B cell (primary cell): Measurements from ENCODE around the gene LIN9. TPM values are rescaled to one million over a fixed set of nuclear protein-coding genes. Genes with fewer than 3 reads are reported as not detected.
A peak's percentile ranks its signal among the peaks of the same experiment; 100 is the strongest.

Source experiments
- ATAC-seq: fragments of 200-7000 bp; cut with Tn5 transposase; one replicate; pipeline ENCODE4 v1.10.0; 2021; ENCODE audit warnings: low read depth, mild to moderate bottlenecking, moderate number of reproducible peaks, moderate library complexity
- CTCF ChIA-PET: fragments of 350-600 bp; sonication (Branson Sonifier 250); formaldehyde crosslinking; loops from one replicate; lab custom pipeline; 2021; ENCODE audit warnings: antibody characterized with exemption, inconsistent platforms; lab: Charles Lee
- POLR2A ChIA-PET: fragments of 350-600 bp; sonication (Branson Sonifier 250); formaldehyde crosslinking; loops from one replicate; lab custom pipeline; 2021; ENCODE audit warnings: antibody characterized with exemption; lab: Charles Lee
- DNase-seq: peaks from one replicate; pipeline ENCODE4 v3.0.0; 2013
- H2AFZ ChIP-seq: 2 replicates; pipeline ENCODE4 v1.6.1; 2012; ENCODE audit warnings: mild to moderate bottlenecking, low read depth, low read length; ENCODE audit not compliant: insufficient read depth, poor library complexity, severe bottlenecking
- H3K27ac ChIP-seq, 2 donors: 1 replicate in 1 of 2; 2 replicates in 1 of 2; pipeline ENCODE4 v1.5.1; 2012 to 2013; ENCODE audit warnings: low read length in 2 of 2, mild to moderate bottlenecking in 2 of 2, moderate library complexity in 1 of 2
- H3K27me3 ChIP-seq, 4 experiments: fragments of 200-600 bp in 1 of 4; sonication (generic) in 1 of 4; replicated peaks in 1 of 4; 1 replicate in 2 of 4; 2 replicates in 2 of 4; pipeline versions ENCODE4 v1.6.1 to v1.7.0; 2013 to 2016; ENCODE audit warnings: low read length in 3 of 4, mild to moderate bottlenecking in 2 of 4, mixed read lengths in 1 of 4, moderate library complexity in 1 of 4; ENCODE audit not compliant: insufficient read depth in 4 of 4, control insufficient read depth in 3 of 4; ENCODE audit errors: control extremely low read depth in 1 of 4
- H3K36me3 ChIP-seq, 2 experiments: replicated peaks in 1 of 2; 1 replicate in 1 of 2; 2 replicates in 1 of 2; pipeline versions ENCODE4 v1.6.1 to v1.7.1; 2013; ENCODE audit warnings: low read length in 1 of 2; ENCODE audit not compliant: insufficient read depth in 2 of 2, control insufficient read depth in 1 of 2; ENCODE audit errors: control extremely low read depth in 1 of 2, extremely low read depth in 1 of 2
- H3K4me1 ChIP-seq, 2 donors: fragments of 200-600 bp in 1 of 2; sonication (generic) in 1 of 2; 1 replicate in 1 of 2; 2 replicates in 1 of 2; pipeline versions ENCODE4 v1.5.1 to v1.6.1; 2013 to 2017; ENCODE audit warnings: low read length in 2 of 2; ENCODE audit not compliant: control insufficient read depth in 2 of 2, insufficient read depth in 2 of 2
- H3K4me2 ChIP-seq: replicated peaks from 2 replicates; pipeline ENCODE3; 2012; ENCODE audit warnings: mild to moderate bottlenecking, low read depth, low read length; ENCODE audit not compliant: poor library complexity, severe bottlenecking
- H3K4me3 ChIP-seq, 5 experiments: fragments of 200-600 bp in 1 of 5; sonication (generic) in 1 of 5; 1 replicate in 3 of 5; 2 replicates in 2 of 5; pipeline versions ENCODE4 v1.5.1 to v1.7.0; 2011 to 2016; ENCODE audit warnings: low read length in 4 of 5, mild to moderate bottlenecking in 4 of 5, low read depth in 2 of 5, control low read depth in 1 of 5, moderate library complexity in 1 of 5; ENCODE audit not compliant: insufficient read depth in 1 of 5; ENCODE audit errors: control extremely low read depth in 1 of 5, extremely low read depth in 1 of 5
- H3K79me2 ChIP-seq: fragments of 200-600 bp; sonication (generic); one replicate; pipeline ENCODE4 v1.6.0; 2016; ENCODE audit warnings: low read length; ENCODE audit not compliant: control insufficient read depth, insufficient read depth
- H3K9ac ChIP-seq: fragments of 200-600 bp; sonication (generic); 2 replicates; pipeline ENCODE4 v1.6.1; 2017; ENCODE audit warnings: mild to moderate bottlenecking, low read length, moderate library complexity
- H3K9me3 ChIP-seq, 3 donors: one replicate each; pipeline versions ENCODE4 v1.6.1 to v1.7.1; 2013; ENCODE audit warnings: low read length in 2 of 3; ENCODE audit not compliant: control insufficient read depth in 2 of 3, insufficient read depth in 1 of 3; ENCODE audit errors: control extremely low read depth in 1 of 3
- H4K20me1 ChIP-seq: 2 replicates; pipeline ENCODE4 v1.6.0; 2012; ENCODE audit warnings: mild to moderate bottlenecking, low read length; ENCODE audit not compliant: insufficient read depth, control insufficient read depth, poor library complexity, severe bottlenecking
- H3K27ac Mint-ChIP-seq: one replicate; pipeline ENCODE4 v1.8.0; 2021; ENCODE audit warnings: mixed read lengths
- H3K27me3 Mint-ChIP-seq: one replicate; pipeline ENCODE4 v1.8.0; 2021; ENCODE audit warnings: mixed read lengths
- H3K4me1 Mint-ChIP-seq: one replicate; pipeline ENCODE4 v1.8.0; 2021; ENCODE audit warnings: mixed read lengths
- H3K4me3 Mint-ChIP-seq: one replicate; pipeline ENCODE4 v1.8.0; 2021; ENCODE audit warnings: mixed read lengths
- H3K9me3 Mint-ChIP-seq: one replicate; pipeline ENCODE4 v1.8.0; 2022; ENCODE audit warnings: mixed read lengths; ENCODE audit not compliant: insufficient read depth
- EZH2 ChIP-seq: IDR thresholded peaks from 2 replicates; pipeline ENCODE4 v1.6.1; 2012; ENCODE audit warnings: borderline replicate concordance, low read depth, mild to moderate bottlenecking, moderate library complexity, low read length; ENCODE audit not compliant: insufficient read depth, poor library complexity, severe bottlenecking
- WGBS: methylation state at CpG from one replicate; pipeline ENCODE4 v1.1.5; 2013; ENCODE audit warnings: missing lambda C conversion rate; ENCODE audit not compliant: insufficient coverage; 5-methylcytosine and 5-hydroxymethylcytosine counted together
- intact Hi-C: fragments of 100-400 bp; cut with micrococcal nuclease; formaldehyde crosslinking; loops from one replicate; pipeline ENCODE4 v1.10.0; 2022
- polyA plus RNA-seq: library from polyadenylated mRNA; depleted of rRNA; stranded (reverse); fragments of >200 nt; gene quantifications from 2 replicates; pipeline ENCODE4 v1.2.3, GENCODE V29; 2012
- total RNA-seq, 2 donors: library from RNA; stranded (reverse); fragments of 120-200 nt in 1 of 2; gene quantifications; 1 replicate in 1 of 2; 2 replicates in 1 of 2; pipeline versions ENCODE4 v1.2.3 to v1.2.4, GENCODE V29; 2013 to 2022
- TF ChIP-seq, protein P1 (sequence below): fragments of 200-600 bp; IDR thresholded peaks from one replicate; pipeline ENCODE4 v1.8.0; 2022; ENCODE audit warnings: antibody characterized with exemption, mild to moderate bottlenecking

The LIN9 gene
- total and polyA plus RNA-seq, 2 donors (not counting 1 experiment from before 2014, with no cell fraction given): 1.7 to 6.7 TPM

DNA sequence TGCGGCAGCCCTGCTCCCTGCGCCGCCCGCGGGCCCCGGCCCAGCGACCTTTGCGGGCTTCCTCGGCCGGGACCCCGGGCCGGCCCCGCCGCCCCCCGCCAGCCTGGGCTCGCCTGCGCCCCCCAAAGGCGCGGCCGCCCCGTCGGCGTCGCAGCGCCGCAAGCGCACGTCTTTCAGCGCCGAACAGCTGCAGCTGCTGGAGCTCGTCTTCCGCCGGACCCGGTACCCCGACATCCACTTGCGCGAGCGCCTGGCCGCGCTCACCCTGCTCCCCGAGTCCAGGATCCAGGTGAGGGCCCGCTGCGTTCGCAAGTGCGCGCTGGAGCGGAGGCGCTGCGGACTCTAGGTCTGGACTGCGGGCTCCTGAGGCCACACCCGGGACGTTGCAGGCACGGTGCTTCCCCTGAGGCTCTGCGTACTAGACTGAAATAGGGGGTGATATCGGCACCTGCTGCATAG, 85.1 kb downstream of the LIN9 start:
- POLR2A ChIA-PET: no interaction called here
- H3K4me2 ChIP-seq: peak overlapping the region; percentile 97
- H3K4me3 Mint-ChIP-seq: peak overlapping the region; percentile 92

More for the DNA sequence above, 85.1 kb downstream of the LIN9 start:
- intact Hi-C loops: no loop called here
- Histone ChIP-seq H4K20me1 (no peaks in the 10 kb centered on the region), H2AFZ (peak overlapping the region; percentile 86), H3K27ac (no peak overlapping the region), H3K9me3 (no peaks in the 10 kb centered on the region), H3K79me2 (no peaks in the 10 kb centered on the region), H3K4me1 (peaks cover 5 to 16% of the 10 kb centered on the region in 2 donors), H3K9ac (peak overlapping the region; percentile 76), H3K36me3 (no peaks in the 10 kb centered on the region), H3K27me3 (peaks cover 0 to 28% (median 9%) of the 10 kb centered on the region in 4 experiments), H3K4me3 (peak overlapping the region in 4 of 5 experiments; percentile 49 to 65 (median 57))
- H3K4me1 Mint-ChIP-seq: peaks cover 8% of the 10 kb centered on the region
- peaks cover 8% of the 10 kb centered on the region for H3K27me3 Mint-ChIP-seq
- H3K27ac Mint-ChIP-seq: peak overlapping the region; percentile 53
- DNase-seq: peak; percentile 71
- CTCF ChIA-PET: interaction anchor here (1.0 to 2.8 kb wide), 3 partner anchors 26 to 98 kb away, joined by 4 to 11 read pairs (median 11); no protein-coding TSS in a partner anchor
- peak; percentile 76 for ATAC-seq
- TF ChIP-seq, protein P1, sequence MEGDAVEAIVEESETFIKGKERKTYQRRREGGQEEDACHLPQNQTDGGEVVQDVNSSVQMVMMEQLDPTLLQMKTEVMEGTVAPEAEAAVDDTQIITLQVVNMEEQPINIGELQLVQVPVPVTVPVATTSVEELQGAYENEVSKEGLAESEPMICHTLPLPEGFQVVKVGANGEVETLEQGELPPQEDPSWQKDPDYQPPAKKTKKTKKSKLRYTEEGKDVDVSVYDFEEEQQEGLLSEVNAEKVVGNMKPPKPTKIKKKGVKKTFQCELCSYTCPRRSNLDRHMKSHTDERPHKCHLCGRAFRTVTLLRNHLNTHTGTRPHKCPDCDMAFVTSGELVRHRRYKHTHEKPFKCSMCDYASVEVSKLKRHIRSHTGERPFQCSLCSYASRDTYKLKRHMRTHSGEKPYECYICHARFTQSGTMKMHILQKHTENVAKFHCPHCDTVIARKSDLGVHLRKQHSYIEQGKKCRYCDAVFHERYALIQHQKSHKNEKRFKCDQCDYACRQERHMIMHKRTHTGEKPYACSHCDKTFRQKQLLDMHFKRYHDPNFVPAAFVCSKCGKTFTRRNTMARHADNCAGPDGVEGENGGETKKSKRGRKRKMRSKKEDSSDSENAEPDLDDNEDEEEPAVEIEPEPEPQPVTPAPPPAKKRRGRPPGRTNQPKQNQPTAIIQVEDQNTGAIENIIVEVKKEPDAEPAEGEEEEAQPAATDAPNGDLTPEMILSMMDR: no peak
- TF ChIP-seq EZH2: no peak
- under 1% methylated on average over 53 of the region's 55 CpGs for WGBS
- no peaks in the 10 kb centered on the region for H3K9me3 Mint-ChIP-seq
